Measurements from ENCODE around the gene HOXB5.

Gene HOXB5

GRCh38 chr17:48556576-48557401 lies 36.8 kb downstream of the HOXB5 start:
- no peak for DNase-seq

- DNase-seq: no peak
Observed at GRCh38 chr17:48556229-48556575, 37.4 kb downstream of the HOXB5 start.

GRCh38 chr17:48555258-48556228 lies 38.0 kb downstream of the HOXB5 start:
- peak; percentile 87 for DNase-seq

- DNase-seq: no peak
Observed at GRCh38 chr17:48554412-48555257, 38.9 kb downstream of the HOXB5 start.

GRCh38 chr17:48553826-48554225 lies 39.8 kb downstream of the HOXB5 start:
- DNase-seq: no peak

- DNase-seq: no peak
Observed at GRCh38 chr17:48553190-48553547, 40.4 kb downstream of the HOXB5 start.

GRCh38 chr17:48552466-48553189 lies 41.0 kb downstream of the HOXB5 start:
- DNase-seq: no peak

GRCh38 chr17:48551596-48552465 lies 41.7 kb downstream of the HOXB5 start:
- no peak for DNase-seq

- no peak for DNase-seq
Observed at GRCh38 chr17:48551214-48551555, 42.4 kb downstream of the HOXB5 start.

GRCh38 chr17:48550502-48551213 lies 42.9 kb downstream of the HOXB5 start:
- no peak for DNase-seq

GRCh38 chr17:48549914-48550501 lies 43.6 kb downstream of the HOXB5 start:
- DNase-seq: no peak

- no peak for DNase-seq
Observed at GRCh38 chr17:48549281-48549630, 44.3 kb downstream of the HOXB5 start.

- DNase-seq: no peak
Observed at GRCh38 chr17:48548523-48549280, 44.9 kb downstream of the HOXB5 start.

- DNase-seq: no peak
Observed at GRCh38 chr17:48547808-48548522, 45.6 kb downstream of the HOXB5 start.

- DNase-seq: no peak
Observed at GRCh38 chr17:48546924-48547807, 46.4 kb downstream of the HOXB5 start.

GRCh38 chr17:48546137-48546923 lies 47.2 kb downstream of the HOXB5 start:
- DNase-seq: no peak

GRCh38 chr17:48545539-48545938 lies 48.0 kb downstream of the HOXB5 start:
- DNase-seq: no peak
